Neural cell (in vitro differentiated cells): ENCODE results near the gene GLS2. TPM values are rescaled to one million over a fixed set of nuclear protein-coding genes. Genes with fewer than 3 reads are reported as not detected.

Experiments used
- H2AFZ ChIP-seq: fragments of 200-600, 300-800 bp; sonication (generic), shearing (Covaris generic); 2 replicates; pipeline ENCODE4 v1.6.0; 2014; ENCODE audit warnings: low read depth, mild to moderate bottlenecking, antibody characterized with exemption, low read length, moderate library complexity
- H3F3A ChIP-seq: fragments of 200-600 bp; shearing (Covaris generic); 2 replicates; pipeline ENCODE4 v1.6.1; 2016; ENCODE audit warnings: mild to moderate bottlenecking, moderate library complexity, mixed read lengths, antibody characterized with exemption, low read length; ENCODE audit not compliant: insufficient read depth, poor library complexity, severe bottlenecking
- H3K27ac ChIP-seq: fragments of 200-600, 300-800 bp; sonication (generic), shearing (Covaris generic); 2 replicates; pipeline ENCODE4 v1.5.1; 2014; ENCODE audit warnings: mild to moderate bottlenecking, low read length, moderate library complexity
- H3K27me3 ChIP-seq: fragments of 300-800, 200-600 bp; sonication (generic), shearing (Covaris generic); 2 replicates; pipeline ENCODE4 v1.6.0; 2014; ENCODE audit warnings: mild to moderate bottlenecking, low read depth, low read length, moderate library complexity; ENCODE audit not compliant: insufficient read depth
- H3K36me3 ChIP-seq: fragments of 300-800, 200-600 bp; sonication (generic), shearing (Covaris generic); 2 replicates; pipeline ENCODE4 v1.5.1; 2014; ENCODE audit warnings: mild to moderate bottlenecking, antibody characterized with exemption, low read length, moderate library complexity; ENCODE audit not compliant: insufficient read depth
- H3K4me2 ChIP-seq: fragments of 300-800, 200-600 bp; sonication (generic), shearing (Covaris generic); 2 replicates; pipeline ENCODE4 v1.6.0; 2014; ENCODE audit warnings: mild to moderate bottlenecking, low read length
- H3K4me3 ChIP-seq: fragments of 300-800, 200-600 bp; sonication (generic), shearing (Covaris generic); 2 replicates; pipeline ENCODE4 v1.5.1; 2014; ENCODE audit warnings: mild to moderate bottlenecking, low read length, moderate library complexity
- H3K79me2 ChIP-seq: fragments of 200-600 bp; shearing (Covaris generic); replicated peaks from 2 replicates; pipeline ENCODE4 v1.6.0; 2014; ENCODE audit warnings: mild to moderate bottlenecking, low read length, moderate library complexity; ENCODE audit not compliant: insufficient read depth
- H3K9ac ChIP-seq: fragments of 300-800, 200-600 bp; sonication (generic), shearing (Covaris generic); 2 replicates; pipeline ENCODE4 v1.6.1; 2016; ENCODE audit warnings: mild to moderate bottlenecking, low read length, mixed read lengths
- H3K9me2 ChIP-seq: fragments of 200-600 bp; shearing (Covaris generic); 2 replicates; pipeline ENCODE4 v1.6.1; 2016; ENCODE audit warnings: mild to moderate bottlenecking, low read length, mixed read lengths; ENCODE audit not compliant: insufficient read depth
- H3K9me3 ChIP-seq: fragments of 200-600, 300-800 bp; sonication (generic), shearing (Covaris generic); 2 replicates; pipeline ENCODE4 v1.6.1; 2016; ENCODE audit warnings: mild to moderate bottlenecking, mixed run types, low read length, moderate library complexity, mixed read lengths
- H4K20me1 ChIP-seq: fragments of 200-600 bp; shearing (Covaris generic); 2 replicates; pipeline ENCODE4 v1.6.1; 2016; ENCODE audit warnings: mild to moderate bottlenecking, mixed run types; ENCODE audit not compliant: insufficient read depth
- EP300 ChIP-seq: fragments of 450-650 bp; conservative IDR thresholded peaks from 2 replicates; pipeline ENCODE4 v1.6.1; 2014; ENCODE audit warnings: antibody characterized with exemption, mild to moderate bottlenecking, moderate library complexity; ENCODE audit not compliant: poor library complexity, severe bottlenecking
- EZH2 ChIP-seq: fragments of 200-600, 300-800 bp; shearing (Covaris generic), sonication (generic); IDR thresholded peaks from 2 replicates; pipeline ENCODE4 v1.6.1; 2014; ENCODE audit warnings: antibody characterized with exemption, low read length, borderline replicate concordance, mild to moderate bottlenecking; ENCODE audit not compliant: insufficient read depth, poor library complexity, severe bottlenecking
- MXI1 ChIP-seq: fragments of 450-650 bp; conservative IDR thresholded peaks from 2 replicates; pipeline ENCODE4 v1.6.1; 2014; ENCODE audit warnings: antibody characterized with exemption, mild to moderate bottlenecking; ENCODE audit not compliant: poor library complexity, severe bottlenecking
- POLR2AphosphoS5 ChIP-seq: IDR thresholded peaks from 2 replicates; pipeline ENCODE4 v1.6.1; 2012
- RAD21 ChIP-seq: fragments of 450-650 bp; conservative IDR thresholded peaks from 2 replicates; pipeline ENCODE4 v1.6.1; 2014; ENCODE audit warnings: antibody characterized with exemption, mild to moderate bottlenecking, moderate library complexity
- REST ChIP-seq: IDR thresholded peaks from 2 replicates; pipeline ENCODE4 v1.6.1; 2012; ENCODE audit warnings: borderline replicate concordance
- SMC3 ChIP-seq: fragments of 450-650 bp; conservative IDR thresholded peaks from 2 replicates; pipeline ENCODE4 v1.6.1; 2014; ENCODE audit warnings: antibody characterized with exemption, mild to moderate bottlenecking, moderate library complexity; ENCODE audit not compliant: poor library complexity
- TAF1 ChIP-seq: IDR thresholded peaks from 2 replicates; pipeline ENCODE4 v1.6.1; 2012; ENCODE audit warnings: low read depth
- polyA plus RNA-seq: library from polyadenylated mRNA; depleted of rRNA; stranded (reverse); fragments of >200 nt; gene quantifications from 2 replicates; pipeline ENCODE4 v1.2.3, GENCODE V29; 2014
- TF ChIP-seq, protein P1 (sequence below): fragments of 450-650 bp; IDR thresholded peaks from 2 replicates; pipeline ENCODE4 v1.5.1; 2014; ENCODE audit warnings: antibody characterized with exemption, mild to moderate bottlenecking, moderate library complexity; ENCODE audit not compliant: poor library complexity, severe bottlenecking

The GLS2 gene
- polyA plus RNA-seq, 1 donor from 2014 or later, result 7.4 TPM

DNA sequence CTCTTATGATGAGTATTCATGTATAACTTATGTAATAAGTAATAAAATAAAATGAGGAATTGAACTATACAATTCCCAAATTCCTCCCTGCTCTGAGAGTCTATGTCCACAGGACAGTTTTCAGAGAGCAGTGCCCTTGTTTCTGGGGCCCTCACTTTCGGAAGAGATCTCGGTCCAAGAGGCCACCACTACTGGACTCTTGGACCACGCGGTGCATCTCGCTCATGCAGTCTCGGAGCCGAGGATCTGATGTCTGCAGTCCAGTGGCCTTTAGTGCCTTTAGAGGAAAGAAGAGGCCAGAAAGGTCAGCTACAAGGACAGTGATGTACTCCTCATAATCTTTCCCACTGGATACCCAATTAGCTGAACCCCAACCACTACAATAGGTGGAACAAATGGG is 8.3 kb downstream of the GLS2 start:
- no peak overlapping the region for H2AFZ ChIP-seq
- no peaks in the 10 kb centered on the region for H3F3A ChIP-seq
- H3K4me3 ChIP-seq, result no peak overlapping the region
- H3K4me2 ChIP-seq, result no peak overlapping the region
- no peak for TF ChIP-seq RAD21
- no peak for TF ChIP-seq EZH2
- no peak for TF ChIP-seq MXI1
- no peak for TF ChIP-seq POLR2AphosphoS5
- TF ChIP-seq REST, result no peak
- TF ChIP-seq SMC3, result no peak
- no peak for TF ChIP-seq EP300
- TF ChIP-seq, protein P1, sequence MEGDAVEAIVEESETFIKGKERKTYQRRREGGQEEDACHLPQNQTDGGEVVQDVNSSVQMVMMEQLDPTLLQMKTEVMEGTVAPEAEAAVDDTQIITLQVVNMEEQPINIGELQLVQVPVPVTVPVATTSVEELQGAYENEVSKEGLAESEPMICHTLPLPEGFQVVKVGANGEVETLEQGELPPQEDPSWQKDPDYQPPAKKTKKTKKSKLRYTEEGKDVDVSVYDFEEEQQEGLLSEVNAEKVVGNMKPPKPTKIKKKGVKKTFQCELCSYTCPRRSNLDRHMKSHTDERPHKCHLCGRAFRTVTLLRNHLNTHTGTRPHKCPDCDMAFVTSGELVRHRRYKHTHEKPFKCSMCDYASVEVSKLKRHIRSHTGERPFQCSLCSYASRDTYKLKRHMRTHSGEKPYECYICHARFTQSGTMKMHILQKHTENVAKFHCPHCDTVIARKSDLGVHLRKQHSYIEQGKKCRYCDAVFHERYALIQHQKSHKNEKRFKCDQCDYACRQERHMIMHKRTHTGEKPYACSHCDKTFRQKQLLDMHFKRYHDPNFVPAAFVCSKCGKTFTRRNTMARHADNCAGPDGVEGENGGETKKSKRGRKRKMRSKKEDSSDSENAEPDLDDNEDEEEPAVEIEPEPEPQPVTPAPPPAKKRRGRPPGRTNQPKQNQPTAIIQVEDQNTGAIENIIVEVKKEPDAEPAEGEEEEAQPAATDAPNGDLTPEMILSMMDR, result no peak
- TF ChIP-seq TAF1, result no peak
- no peaks in the 10 kb centered on the region for H3K36me3 ChIP-seq
- H3K9me3 ChIP-seq, result no peaks in the 10 kb centered on the region
- H3K27ac ChIP-seq, result no peak overlapping the region
- no peaks in the 10 kb centered on the region for H3K27me3 ChIP-seq
- H3K9me2 ChIP-seq, result no peaks in the 10 kb centered on the region
- no peak overlapping the region for H3K9ac ChIP-seq
- H3K79me2 ChIP-seq, result no peaks in the 10 kb centered on the region
- no peaks in the 10 kb centered on the region for H4K20me1 ChIP-seq

DNA sequence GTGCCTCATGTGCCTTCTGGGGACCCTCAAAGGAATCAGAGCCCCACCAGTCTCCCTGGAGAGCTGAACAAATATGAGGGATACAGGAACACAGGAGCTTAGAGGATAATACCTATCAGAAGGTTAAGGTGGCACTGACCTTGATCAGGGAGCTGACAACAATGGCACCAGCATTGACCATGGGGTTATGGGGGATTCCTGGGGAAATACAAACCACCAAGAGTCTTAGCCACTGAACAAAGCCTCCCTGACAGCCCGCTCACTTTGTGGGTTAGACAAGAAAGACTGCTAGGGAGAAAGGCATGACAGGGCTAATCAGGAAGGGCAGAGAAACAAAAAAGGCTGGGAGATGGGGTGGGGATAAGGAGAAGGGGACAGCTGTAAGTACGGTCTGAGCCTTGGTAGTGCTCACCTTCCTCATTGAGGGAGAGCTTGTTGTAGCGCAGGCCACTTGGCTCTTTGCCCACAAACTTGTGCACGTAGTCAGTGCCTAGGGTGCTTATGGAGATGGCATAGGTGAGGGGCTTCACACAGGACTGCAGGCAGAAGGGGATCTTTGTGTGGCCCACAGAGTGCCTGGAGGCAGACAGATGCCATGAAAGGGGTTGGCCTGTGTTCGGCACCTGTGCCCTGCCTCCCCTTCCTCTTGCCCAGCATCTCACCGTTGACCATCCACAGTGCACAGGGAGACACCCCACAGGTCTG is 10.3 kb downstream of the GLS2 start:
- no peak overlapping the region for H3K27ac ChIP-seq
- H3K79me2 ChIP-seq, result no peaks in the 10 kb centered on the region
- H3K36me3 ChIP-seq, result peaks cover 3% of the 10 kb centered on the region
- H3K4me3 ChIP-seq, result no peak overlapping the region
- H3K4me2 ChIP-seq, result no peak overlapping the region
- no peak overlapping the region for H3K9ac ChIP-seq
- no peaks in the 10 kb centered on the region for H3F3A ChIP-seq
- no peaks in the 10 kb centered on the region for H3K9me3 ChIP-seq
- no peak overlapping the region for H2AFZ ChIP-seq
- H3K9me2 ChIP-seq, result no peaks in the 10 kb centered on the region
- TF ChIP-seq TAF1, result no peak
- H3K27me3 ChIP-seq, result no peaks in the 10 kb centered on the region
- no peaks in the 10 kb centered on the region for H4K20me1 ChIP-seq
